Transverse colon (tissue), 4 donors: ENCODE results near the gene RTTN. TPM values are rescaled to one million over a fixed set of nuclear protein-coding genes. Genes with fewer than 3 reads are reported as not detected.

Experiments
- DNase-seq: peaks from one replicate; pipeline ENCODE4 v3.0.0-alpha.2; 2019
- H3K27ac ChIP-seq, 4 donors: fragments of 200-600 bp; sonication (generic); 2 replicates each; pipeline ENCODE4 v1.5.1; 2016 to 2018; ENCODE audit warnings: inconsistent platforms in 4 of 4
- H3K27me3 ChIP-seq: fragments of 200-600 bp; sonication (generic); 2 replicates; pipeline ENCODE4 v1.5.1; 2017; ENCODE audit warnings: inconsistent platforms
- H3K36me3 ChIP-seq, 4 donors: fragments of 200-600 bp; sonication (generic); 2 replicates each; pipeline ENCODE4 v1.5.1; 2017 to 2019; ENCODE audit warnings: inconsistent platforms in 4 of 4
- H3K4me1 ChIP-seq, 4 donors: fragments of 200-600 bp; sonication (generic); 2 replicates each; pipeline ENCODE4 v1.5.1; 2017 to 2020; ENCODE audit warnings: inconsistent platforms in 4 of 4
- H3K4me3 ChIP-seq, 4 donors: fragments of 200-600 bp; sonication (generic); 1 replicate in 1 of 4; 2 replicates in 3 of 4; pipeline versions ENCODE4 v1.5.1 to v1.6.1; 2017 to 2019; ENCODE audit warnings: inconsistent platforms in 4 of 4
- H3K9me3 ChIP-seq, 2 donors: fragments of 200-600 bp; sonication (generic); 2 replicates each; pipeline ENCODE4 v1.5.1; 2017 to 2019; ENCODE audit warnings: inconsistent platforms in 2 of 2
- EP300 ChIP-seq: sonication (generic); formaldehyde crosslinking; IDR thresholded peaks from one replicate; pipeline ENCODE4 v1.6.1; 2017; ENCODE audit warnings: antibody characterized with exemption, low read depth
- POLR2A ChIP-seq: fragments of 450-650 bp; IDR thresholded peaks from one replicate; pipeline ENCODE4 v1.6.1; 2016; ENCODE audit warnings: antibody characterized with exemption, mild to moderate bottlenecking, moderate library complexity
- POLR2AphosphoS5 ChIP-seq, 3 donors: sonication (generic); formaldehyde crosslinking; IDR thresholded peaks; one replicate each; pipeline ENCODE4 v1.6.1; 2016; ENCODE audit warnings: antibody characterized with exemption in 3 of 3
- WGBS, 2 donors: methylation state at CpG; one replicate each; pipeline ENCODE4 v1.1.5; 2018; ENCODE audit warnings: low coverage in 1 of 2; 5-methylcytosine and 5-hydroxymethylcytosine counted together
- in situ Hi-C, 4 donors: fragments of 200-750 bp; cut with MboI; loops; one replicate each; pipeline versions ENCODE4 v1.15.0 to v1.15.1; 2017; ENCODE audit warnings: low sequenced_read_pairs in 3 of 4, low pct_ligation_motif_present in 1 of 4, low pct_unique_long_range_greater_than_20kb in 1 of 4
- intact Hi-C: fragments of 100-400 bp; cut with DNase I; formaldehyde crosslinking; loops from one replicate; pipeline ENCODE4 v1.15.1; 2023; ENCODE audit warnings: low total_unique reads
- total RNA-seq, 4 donors: library from RNA; depleted of rRNA; stranded (reverse); fragments of >200 nt; gene quantifications; one replicate each; pipeline ENCODE4 v1.1.0, GENCODE V29; 2016
- TF ChIP-seq, protein P1 (sequence below), 5 experiments: fragments of 200-600 bp in 3 of 5; fragments of 450-650 bp in 2 of 5; sonication (generic) in 3 of 5; IDR thresholded peaks; 1 replicate in 2 of 5; 2 replicates in 3 of 5; pipeline ENCODE4 v1.5.1; 2016 to 2017; ENCODE audit warnings: antibody characterized with exemption in 5 of 5, inconsistent platforms in 3 of 5, mild to moderate bottlenecking in 2 of 5, moderate library complexity in 1 of 5

RTTN gene
- total RNA-seq, 4 donors from 2014 or later: 9.7 to 18.7 (median 13.1) TPM

DNA sequence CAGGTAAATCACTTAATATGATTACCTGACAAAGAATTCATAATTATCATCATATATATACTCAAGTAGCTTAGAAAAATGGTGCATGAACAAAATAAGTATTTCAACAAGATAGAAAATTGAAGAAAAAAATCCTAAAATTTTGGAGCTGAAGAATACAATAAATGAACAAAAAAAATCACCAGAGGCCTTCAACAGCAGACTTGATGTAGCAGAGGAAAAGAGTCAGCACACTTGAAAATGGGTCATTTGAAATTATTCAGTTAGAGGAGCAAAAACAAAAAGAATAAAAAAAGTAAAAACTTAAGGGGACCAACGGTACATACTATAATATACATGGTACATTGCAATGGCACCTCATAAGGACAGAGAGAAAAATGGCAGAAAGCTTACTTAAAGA, 217.6 kb downstream of the RTTN start:
- H3K4me3 ChIP-seq: no peak overlapping the region
- H3K36me3 ChIP-seq: peaks cover 0 to 6% (median 1%) of the 10 kb centered on the region in 4 donors
- in situ Hi-C loops: no loop called here
- H3K27ac ChIP-seq: no peak overlapping the region
- WGBS, 2 donors: 86 to 97% methylated on average over 1 of the region's 1 CpG
- intact Hi-C loops: loop anchor here (10.0 kb wide), 1 partner anchor 57 kb away; no protein-coding TSS in a partner anchor
- no peaks in the 10 kb centered on the region for H3K4me1 ChIP-seq
- H3K9me3 ChIP-seq: peaks cover 11% of the 10 kb centered on the region in 2 donors
- TF ChIP-seq EP300: no peak
- TF ChIP-seq POLR2AphosphoS5 (IDR thresholded peaks at IDR 0.05): no peak
- TF ChIP-seq, protein P1, sequence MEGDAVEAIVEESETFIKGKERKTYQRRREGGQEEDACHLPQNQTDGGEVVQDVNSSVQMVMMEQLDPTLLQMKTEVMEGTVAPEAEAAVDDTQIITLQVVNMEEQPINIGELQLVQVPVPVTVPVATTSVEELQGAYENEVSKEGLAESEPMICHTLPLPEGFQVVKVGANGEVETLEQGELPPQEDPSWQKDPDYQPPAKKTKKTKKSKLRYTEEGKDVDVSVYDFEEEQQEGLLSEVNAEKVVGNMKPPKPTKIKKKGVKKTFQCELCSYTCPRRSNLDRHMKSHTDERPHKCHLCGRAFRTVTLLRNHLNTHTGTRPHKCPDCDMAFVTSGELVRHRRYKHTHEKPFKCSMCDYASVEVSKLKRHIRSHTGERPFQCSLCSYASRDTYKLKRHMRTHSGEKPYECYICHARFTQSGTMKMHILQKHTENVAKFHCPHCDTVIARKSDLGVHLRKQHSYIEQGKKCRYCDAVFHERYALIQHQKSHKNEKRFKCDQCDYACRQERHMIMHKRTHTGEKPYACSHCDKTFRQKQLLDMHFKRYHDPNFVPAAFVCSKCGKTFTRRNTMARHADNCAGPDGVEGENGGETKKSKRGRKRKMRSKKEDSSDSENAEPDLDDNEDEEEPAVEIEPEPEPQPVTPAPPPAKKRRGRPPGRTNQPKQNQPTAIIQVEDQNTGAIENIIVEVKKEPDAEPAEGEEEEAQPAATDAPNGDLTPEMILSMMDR (IDR thresholded peaks at IDR 0.05): no peak
- no peak for TF ChIP-seq POLR2A
- DNase-seq: no peak
- H3K27me3 ChIP-seq: no peaks in the 10 kb centered on the region

DNA sequence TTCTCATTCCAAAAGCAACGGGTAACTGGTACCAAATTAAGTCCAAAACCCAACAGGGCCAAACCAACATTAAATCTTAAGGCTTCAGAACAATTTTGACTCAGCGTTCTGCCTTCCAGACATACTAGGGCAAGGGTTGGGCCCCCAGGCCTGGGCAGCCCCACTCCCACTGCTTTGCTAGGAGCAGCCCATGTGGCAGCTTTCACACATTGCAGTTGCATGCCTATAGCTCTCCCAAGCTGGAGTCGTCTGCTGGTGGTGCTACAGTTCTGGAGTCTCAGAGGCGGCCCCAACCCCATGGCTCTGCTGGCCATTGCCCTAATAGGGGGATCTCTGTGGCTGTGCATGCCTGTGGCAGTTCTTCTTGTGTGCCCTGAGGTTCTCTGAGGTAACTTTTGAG, 220.2 kb downstream of the RTTN start:
- H3K27me3 ChIP-seq: no peaks in the 10 kb centered on the region
- intact Hi-C loops (loop anchor here (10.0 kb wide), 1 partner anchor 60 kb away; no protein-coding TSS in a partner anchor), in situ Hi-C loops (no loop called here)
- no peak overlapping the region for H3K4me3 ChIP-seq
- no peak overlapping the region for H3K27ac ChIP-seq
- DNase-seq: no peak
- peaks cover 11% of the 10 kb centered on the region in 2 donors for H3K9me3 ChIP-seq
- no peaks in the 10 kb centered on the region for H3K4me1 ChIP-seq
- peaks cover 0 to 6% (median 1%) of the 10 kb centered on the region in 4 donors for H3K36me3 ChIP-seq
- TF ChIP-seq POLR2A (no peak), EP300 (no peak), POLR2AphosphoS5 (IDR thresholded peaks at IDR 0.05) (no peak)
- TF ChIP-seq, protein P1 (IDR thresholded peaks at IDR 0.05): no peak
- WGBS, 2 donors: 92% methylated on average over 4 of the region's 4 CpGs; no CpG with 5 or more reads in 1 of the 2 donors

DNA sequence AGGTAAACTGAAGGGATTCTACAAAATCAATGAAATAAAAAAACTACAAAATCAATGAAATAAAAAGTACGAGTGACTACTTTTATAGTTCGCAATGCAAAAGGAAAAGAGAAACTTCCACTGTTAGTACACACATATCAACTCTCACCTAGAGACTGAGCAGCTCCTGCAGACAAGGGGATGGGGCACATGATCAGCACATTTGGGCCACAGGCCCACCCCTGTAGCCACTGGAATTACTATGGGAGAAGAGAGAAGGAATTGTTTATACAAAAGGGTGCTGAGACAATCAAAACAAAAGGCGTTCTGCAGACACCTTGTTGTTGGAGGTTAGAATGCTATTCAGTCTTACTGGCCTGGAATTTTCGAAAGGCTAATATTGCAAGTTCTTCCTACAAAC, 223.1 kb downstream of the RTTN start:
- TF ChIP-seq POLR2AphosphoS5 (IDR thresholded peaks at IDR 0.05): no peak
- no peak for TF ChIP-seq POLR2A
- TF ChIP-seq, protein P1 (IDR thresholded peaks at IDR 0.05): no peak
- TF ChIP-seq EP300: no peak
- H3K9me3 ChIP-seq: peaks cover 0 to under 1% of the 10 kb centered on the region in 2 donors
- H3K4me1 ChIP-seq: no peaks in the 10 kb centered on the region
- H3K4me3 ChIP-seq: no peak overlapping the region
- no peak for DNase-seq
- no peaks in the 10 kb centered on the region for H3K27me3 ChIP-seq
- no peak overlapping the region for H3K27ac ChIP-seq
- in situ Hi-C loops: no loop called here
- peaks cover 0 to 4% (median 0%) of the 10 kb centered on the region in 4 donors for H3K36me3 ChIP-seq
- WGBS, 2 donors: 85 to 90% methylated on average over 4 of the region's 4 CpGs
- intact Hi-C loops: loop anchor here (10.0 kb wide), 1 partner anchor 62 kb away; no protein-coding TSS in a partner anchor

DNA sequence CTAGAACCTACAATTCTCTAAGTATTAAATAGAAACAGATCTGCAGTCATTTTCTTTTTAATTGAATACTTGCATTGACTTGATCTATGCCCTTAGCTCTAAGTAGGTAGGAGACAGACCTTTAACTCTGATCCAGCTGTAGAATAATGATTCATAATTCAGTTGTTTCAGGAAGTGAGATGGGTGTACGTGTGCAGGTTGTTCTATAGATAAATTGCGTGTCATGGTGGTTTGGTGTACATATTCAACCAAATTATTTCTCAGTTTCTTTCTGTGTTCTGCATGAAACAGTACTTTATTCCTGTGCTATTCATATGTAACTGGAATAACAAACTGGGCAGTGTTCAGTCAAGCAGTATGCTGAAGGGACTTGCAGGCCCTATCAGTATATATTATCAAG, 223.5 kb downstream of the RTTN start:
- 73 to 76% methylated on average over 2 of the region's 2 CpGs for WGBS, 2 donors
- no peaks in the 10 kb centered on the region for H3K27me3 ChIP-seq
- H3K4me1 ChIP-seq: no peaks in the 10 kb centered on the region
- DNase-seq: no peak
- H3K9me3 ChIP-seq: no peaks in the 10 kb centered on the region
- in situ Hi-C loops: no loop called here
- no peaks in the 10 kb centered on the region for H3K36me3 ChIP-seq
- no peak overlapping the region for H3K27ac ChIP-seq
- TF ChIP-seq POLR2AphosphoS5 (IDR thresholded peaks at IDR 0.05): no peak
- TF ChIP-seq, protein P1 (IDR thresholded peaks at IDR 0.05): no peak
- no peak for TF ChIP-seq POLR2A
- TF ChIP-seq EP300: no peak
- intact Hi-C loops: loop anchor here (10.0 kb wide), 1 partner anchor 63 kb away; no protein-coding TSS in a partner anchor
- H3K4me3 ChIP-seq: no peak overlapping the region
